ENCODE measurements around the gene DAB2.

Gene DAB2

GRCh38 chr5:39430461-39430860, 5.7 kb upstream of the DAB2 start:
- TF ChIP-seq CTCF (IDR thresholded peaks at IDR 0.05; ENCODE audit: insufficient read depth, low read depth, low read length, missing control alignments): no peak
- no peak for DNase-seq (ENCODE audit: low read depth)
- H3K4me3 ChIP-seq (ENCODE audit: low read depth, low read length): no peak overlapping the region

GRCh38 chr5:39428640-39429039, 3.9 kb upstream of the DAB2 start:
- TF ChIP-seq CTCF (IDR thresholded peaks at IDR 0.05; ENCODE audit: insufficient read depth, low read depth, low read length, missing control alignments): no peak
- no peak overlapping the region for H3K4me3 ChIP-seq (ENCODE audit: low read depth, low read length)
- no peak for DNase-seq (ENCODE audit: low read depth)

GRCh38 chr5:39427633-39428032, 2.9 kb upstream of the DAB2 start:
- no peak overlapping the region for H3K4me3 ChIP-seq (ENCODE audit: low read depth, low read length)
- no peak for TF ChIP-seq CTCF (IDR thresholded peaks at IDR 0.05; ENCODE audit: insufficient read depth, low read depth, low read length, missing control alignments)
- no peak for DNase-seq (ENCODE audit: low read depth)

- no peak for TF ChIP-seq CTCF (IDR thresholded peaks at IDR 0.05; ENCODE audit: insufficient read depth, low read depth, low read length, missing control alignments)
- no peak for DNase-seq (ENCODE audit: low read depth)
- H3K4me3 ChIP-seq (ENCODE audit: low read depth, low read length): no peak overlapping the region
These were observed 2.4 kb upstream of the DAB2 start for GRCh38 chr5:39427229-39427628.

GRCh38 chr5:39426746-39427105, 1.9 kb upstream of the DAB2 start:
- H3K4me3 ChIP-seq (ENCODE audit: low read depth, low read length): no peak overlapping the region
- no peak for TF ChIP-seq CTCF (IDR thresholded peaks at IDR 0.05; ENCODE audit: insufficient read depth, low read depth, low read length, missing control alignments)
- DNase-seq (ENCODE audit: low read depth): no peak

GRCh38 chr5:39426051-39426745, 1.4 kb upstream of the DAB2 start:
- TF ChIP-seq CTCF (IDR thresholded peaks at IDR 0.05; ENCODE audit: insufficient read depth, low read depth, low read length, missing control alignments): no peak
- no peak overlapping the region for H3K4me3 ChIP-seq (ENCODE audit: low read depth, low read length)
- no peak for DNase-seq (ENCODE audit: low read depth)

GRCh38 chr5:39423331-39423751, 1.4 kb downstream of the DAB2 start:
- no peak for TF ChIP-seq CTCF (IDR thresholded peaks at IDR 0.05; ENCODE audit: insufficient read depth, low read depth, low read length, missing control alignments)
- no peak for DNase-seq (ENCODE audit: low read depth)
- no peak overlapping the region for H3K4me3 ChIP-seq (ENCODE audit: low read depth, low read length)
